ENCODE results near the gene GNG3.

Gene GNG3

GRCh38 chr11:62715150-62716130 is 8.0 kb downstream of the GNG3 start:
- no peak for DNase-seq
- no peak overlapping the region for H3K27ac ChIP-seq (ENCODE audit: insufficient read depth, low read length, poor library complexity, severe bottlenecking)
- no peaks in the 10 kb centered on the region for H3K9me3 ChIP-seq (ENCODE audit: control insufficient read depth, low read length)
- no peaks in the 10 kb centered on the region for H3K27me3 ChIP-seq (replicated peaks; ENCODE audit: control insufficient read depth, insufficient read depth, low read length, poor library complexity, severe bottlenecking)
- H3K4me1 ChIP-seq (ENCODE audit: control insufficient read depth, insufficient read depth, low read length, poor library complexity, severe bottlenecking), result peaks cover 2% of the 10 kb centered on the region
- peaks cover 71% of the 10 kb centered on the region for H3K36me3 ChIP-seq (ENCODE audit: control insufficient read depth, insufficient read depth, low read length)
- no peak overlapping the region for H3K4me3 ChIP-seq (ENCODE audit: insufficient read depth, low read depth, low read length, poor library complexity, severe bottlenecking)

GRCh38 chr11:62716206-62716605 is 8.7 kb downstream of the GNG3 start:
- H3K4me1 ChIP-seq (ENCODE audit: control insufficient read depth, insufficient read depth, low read length, poor library complexity, severe bottlenecking), result no peaks in the 10 kb centered on the region
- no peak for DNase-seq
- no peak overlapping the region for H3K4me3 ChIP-seq (ENCODE audit: insufficient read depth, low read depth, low read length, poor library complexity, severe bottlenecking)
- no peaks in the 10 kb centered on the region for H3K27me3 ChIP-seq (replicated peaks; ENCODE audit: control insufficient read depth, insufficient read depth, low read length, poor library complexity, severe bottlenecking)
- no peaks in the 10 kb centered on the region for H3K9me3 ChIP-seq (ENCODE audit: control insufficient read depth, low read length)
- H3K27ac ChIP-seq (ENCODE audit: insufficient read depth, low read length, poor library complexity, severe bottlenecking), result peak overlapping the region; percentile 1
- peaks cover 77% of the 10 kb centered on the region for H3K36me3 ChIP-seq (ENCODE audit: control insufficient read depth, insufficient read depth, low read length)

GRCh38 chr11:62716816-62717215 is 9.3 kb downstream of the GNG3 start:
- no peak overlapping the region for H3K4me3 ChIP-seq (ENCODE audit: insufficient read depth, low read depth, low read length, poor library complexity, severe bottlenecking)
- no peaks in the 10 kb centered on the region for H3K9me3 ChIP-seq (ENCODE audit: control insufficient read depth, low read length)
- H3K27me3 ChIP-seq (replicated peaks; ENCODE audit: control insufficient read depth, insufficient read depth, low read length, poor library complexity, severe bottlenecking), result no peaks in the 10 kb centered on the region
- no peak overlapping the region for H3K27ac ChIP-seq (ENCODE audit: insufficient read depth, low read length, poor library complexity, severe bottlenecking)
- no peaks in the 10 kb centered on the region for H3K4me1 ChIP-seq (ENCODE audit: control insufficient read depth, insufficient read depth, low read length, poor library complexity, severe bottlenecking)
- no peak for DNase-seq
- H3K36me3 ChIP-seq (ENCODE audit: control insufficient read depth, insufficient read depth, low read length), result peaks cover 83% of the 10 kb centered on the region

- peaks cover 90% of the 10 kb centered on the region for H3K36me3 ChIP-seq (ENCODE audit: control insufficient read depth, insufficient read depth, low read length)
- no peak overlapping the region for H3K27ac ChIP-seq (ENCODE audit: insufficient read depth, low read length, poor library complexity, severe bottlenecking)
- DNase-seq, result no peak
Measured at GRCh38 chr11:62719302-62719978, 12.0 kb downstream of the GNG3 start.

GRCh38 chr11:62721994-62722393 is 14.5 kb downstream of the GNG3 start:
- Histone ChIP-seq H3K4me1 (ENCODE audit: control insufficient read depth, insufficient read depth, low read length, poor library complexity, severe bottlenecking) (peaks cover 20% of the 10 kb centered on the region), H3K4me3 (ENCODE audit: insufficient read depth, low read depth, low read length, poor library complexity, severe bottlenecking) (no peak overlapping the region), H3K27me3 (replicated peaks; ENCODE audit: control insufficient read depth, insufficient read depth, low read length, poor library complexity, severe bottlenecking) (no peaks in the 10 kb centered on the region), H3K9me3 (ENCODE audit: control insufficient read depth, low read length) (no peaks in the 10 kb centered on the region), H3K27ac (ENCODE audit: insufficient read depth, low read length, poor library complexity, severe bottlenecking) (no peak overlapping the region), H3K36me3 (ENCODE audit: control insufficient read depth, insufficient read depth, low read length) (peaks cover 66% of the 10 kb centered on the region)
- no peak for DNase-seq

More at GRCh38 chr11:62719302-62719978, 12.0 kb downstream of the GNG3 start:
- H3K27me3 ChIP-seq (replicated peaks; ENCODE audit: control insufficient read depth, insufficient read depth, low read length, poor library complexity, severe bottlenecking), result no peaks in the 10 kb centered on the region
- H3K4me3 ChIP-seq (ENCODE audit: insufficient read depth, low read depth, low read length, poor library complexity, severe bottlenecking), result no peak overlapping the region
- no peaks in the 10 kb centered on the region for H3K9me3 ChIP-seq (ENCODE audit: control insufficient read depth, low read length)
- H3K4me1 ChIP-seq (ENCODE audit: control insufficient read depth, insufficient read depth, low read length, poor library complexity, severe bottlenecking), result peaks cover 4% of the 10 kb centered on the region

- Histone ChIP-seq H3K4me1 (ENCODE audit: control insufficient read depth, insufficient read depth, low read length, poor library complexity, severe bottlenecking) (peaks cover 20% of the 10 kb centered on the region), H3K27me3 (replicated peaks; ENCODE audit: control insufficient read depth, insufficient read depth, low read length, poor library complexity, severe bottlenecking) (no peaks in the 10 kb centered on the region), H3K4me3 (ENCODE audit: insufficient read depth, low read depth, low read length, poor library complexity, severe bottlenecking) (peak overlapping the region; percentile 96), H3K27ac (ENCODE audit: insufficient read depth, low read length, poor library complexity, severe bottlenecking) (peak overlapping the region; percentile 97), H3K36me3 (ENCODE audit: control insufficient read depth, insufficient read depth, low read length) (peaks cover 46% of the 10 kb centered on the region), H3K9me3 (ENCODE audit: control insufficient read depth, low read length) (no peaks in the 10 kb centered on the region)
- DNase-seq, result no peak
Measured at GRCh38 chr11:62724171-62724570, 16.7 kb downstream of the GNG3 start.

- no peak for DNase-seq
- peaks cover 32% of the 10 kb centered on the region for H3K36me3 ChIP-seq (ENCODE audit: control insufficient read depth, insufficient read depth, low read length)
- H3K9me3 ChIP-seq (ENCODE audit: control insufficient read depth, low read length), result no peaks in the 10 kb centered on the region
- H3K27me3 ChIP-seq (replicated peaks; ENCODE audit: control insufficient read depth, insufficient read depth, low read length, poor library complexity, severe bottlenecking), result no peaks in the 10 kb centered on the region
- H3K4me3 ChIP-seq (ENCODE audit: insufficient read depth, low read depth, low read length, poor library complexity, severe bottlenecking), result peak overlapping the region; percentile 96
- peaks cover 27% of the 10 kb centered on the region for H3K4me1 ChIP-seq (ENCODE audit: control insufficient read depth, insufficient read depth, low read length, poor library complexity, severe bottlenecking)
- peak overlapping the region; percentile 97 for H3K27ac ChIP-seq (ENCODE audit: insufficient read depth, low read length, poor library complexity, severe bottlenecking)
Measured at GRCh38 chr11:62725646-62726045, 18.2 kb downstream of the GNG3 start.

- Histone ChIP-seq H3K9me3 (ENCODE audit: control insufficient read depth, low read length) (no peaks in the 10 kb centered on the region), H3K27me3 (replicated peaks; ENCODE audit: control insufficient read depth, insufficient read depth, low read length, poor library complexity, severe bottlenecking) (no peaks in the 10 kb centered on the region), H3K36me3 (ENCODE audit: control insufficient read depth, insufficient read depth, low read length) (peaks cover 30% of the 10 kb centered on the region), H3K27ac (ENCODE audit: insufficient read depth, low read length, poor library complexity, severe bottlenecking) (peak overlapping the region; percentile 97), H3K4me1 (ENCODE audit: control insufficient read depth, insufficient read depth, low read length, poor library complexity, severe bottlenecking) (peaks cover 27% of the 10 kb centered on the region), H3K4me3 (ENCODE audit: insufficient read depth, low read depth, low read length, poor library complexity, severe bottlenecking) (peak overlapping the region; percentile 96)
- no peak for DNase-seq
Measured at GRCh38 chr11:62726156-62726914, 18.9 kb downstream of the GNG3 start.

- peak overlapping the region; percentile 97 for H3K27ac ChIP-seq (ENCODE audit: insufficient read depth, low read length, poor library complexity, severe bottlenecking)
- peaks cover 25% of the 10 kb centered on the region for H3K36me3 ChIP-seq (ENCODE audit: control insufficient read depth, insufficient read depth, low read length)
- H3K4me1 ChIP-seq (ENCODE audit: control insufficient read depth, insufficient read depth, low read length, poor library complexity, severe bottlenecking), result peaks cover 27% of the 10 kb centered on the region
- H3K27me3 ChIP-seq (replicated peaks; ENCODE audit: control insufficient read depth, insufficient read depth, low read length, poor library complexity, severe bottlenecking), result no peaks in the 10 kb centered on the region
- no peaks in the 10 kb centered on the region for H3K9me3 ChIP-seq (ENCODE audit: control insufficient read depth, low read length)
- peak overlapping the region; percentile 96 for H3K4me3 ChIP-seq (ENCODE audit: insufficient read depth, low read depth, low read length, poor library complexity, severe bottlenecking)
- DNase-seq, result no peak
Measured at GRCh38 chr11:62726915-62727164, 19.4 kb downstream of the GNG3 start.
